GM15510 (cell line): ENCODE measurements around the gene CRACR2A.

ENCODE experiments used
- POLR2A ChIP-seq: IDR thresholded peaks from 3 replicates; pipeline ENCODE4 v1.6.1; 2011; ENCODE audit warnings: borderline replicate concordance; ENCODE audit not compliant: insufficient read length; ENCODE audit errors: extremely low read depth

CRACR2A gene

DNA sequence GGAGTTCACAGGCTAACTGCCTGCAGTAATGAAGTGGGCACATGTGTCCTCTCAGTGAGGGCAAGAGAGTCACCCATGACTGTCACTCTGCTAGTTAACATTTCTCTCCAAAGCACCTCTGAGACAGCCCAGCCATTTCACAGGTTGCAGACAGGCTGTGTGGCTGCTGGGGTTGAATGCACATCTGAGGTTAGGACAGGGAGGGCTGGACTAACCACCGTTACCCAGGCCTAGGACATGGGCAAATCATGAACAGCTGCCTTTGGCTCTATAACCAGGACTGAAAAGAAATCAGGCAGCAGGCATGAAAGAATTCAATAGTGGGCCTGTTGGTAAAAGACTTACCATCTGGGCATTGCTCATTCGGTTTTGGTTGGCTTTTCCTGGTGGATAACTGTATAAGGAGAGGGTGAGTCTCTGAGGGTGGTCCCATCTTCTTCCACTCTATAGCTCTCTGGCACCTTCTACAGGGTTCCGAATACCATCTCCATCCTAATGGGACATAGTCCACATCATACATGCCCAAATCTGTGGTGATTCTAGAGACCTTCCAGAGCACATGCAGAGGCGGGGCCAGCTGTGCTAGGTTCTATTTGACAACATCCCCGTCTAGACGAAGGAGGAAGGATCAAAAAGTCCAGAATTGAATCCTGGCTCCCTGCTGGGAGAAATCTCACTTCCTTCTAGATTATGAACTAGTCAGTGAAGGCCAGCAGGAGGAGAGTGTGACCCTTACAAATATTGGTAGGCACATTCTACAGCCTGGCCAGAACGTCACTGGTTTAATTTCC, 10.8 kb downstream of the CRACR2A start:
- TF ChIP-seq POLR2A: no peak

DNA sequence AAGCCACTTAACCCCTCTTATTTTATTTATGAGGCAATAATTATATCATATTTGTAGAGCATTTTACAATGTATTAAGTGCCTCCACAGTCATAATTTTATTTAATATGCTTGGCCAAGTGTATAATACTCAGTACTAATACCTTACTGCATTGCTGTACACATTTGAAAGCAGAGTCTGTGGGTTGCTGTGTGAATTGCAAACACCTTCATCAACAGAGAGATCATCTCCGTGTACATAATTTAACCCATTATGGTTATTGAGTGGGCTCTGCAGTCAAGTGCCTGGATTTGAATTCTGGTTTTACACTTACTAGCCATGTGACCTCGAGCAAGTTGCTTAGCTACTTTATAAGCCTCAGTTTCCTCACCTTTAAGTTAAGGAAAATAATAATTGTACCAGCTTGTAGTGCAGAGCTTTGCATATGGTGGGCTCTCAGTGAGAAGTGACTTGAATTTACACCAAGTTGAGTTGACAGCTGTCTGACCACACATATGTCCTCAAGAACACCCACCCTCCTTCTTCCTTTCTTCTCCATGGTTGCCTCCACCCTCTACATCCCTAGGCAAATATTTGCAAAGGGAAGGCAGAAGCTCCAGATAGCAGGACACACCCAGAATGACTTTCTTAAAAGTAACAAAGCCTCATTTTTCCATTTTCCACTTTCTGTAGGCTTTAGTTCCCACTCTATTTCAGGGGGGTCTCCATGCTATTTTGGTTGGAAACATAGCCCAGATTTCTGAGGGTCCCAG, 12.3 kb downstream of the CRACR2A start:
- TF ChIP-seq POLR2A: no peak

DNA sequence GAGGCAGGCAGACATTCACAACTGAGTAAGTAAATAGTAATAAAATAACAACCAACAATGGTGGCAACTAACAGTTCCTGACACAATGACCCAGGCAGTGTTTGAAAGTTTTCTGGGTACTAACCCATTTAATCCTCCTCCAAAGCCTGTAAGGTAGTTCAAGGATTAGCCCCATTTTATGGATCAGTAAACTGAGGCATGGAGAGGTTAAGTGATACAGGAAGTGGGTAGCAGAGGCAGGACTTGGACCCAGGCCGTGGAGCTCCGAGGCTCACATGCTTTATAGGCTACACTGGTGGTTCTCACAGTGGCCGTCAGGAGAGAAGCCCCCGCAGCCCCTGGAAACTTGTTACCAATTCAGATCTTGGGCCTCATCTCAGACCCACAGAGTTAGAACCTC, 17.5 kb downstream of the CRACR2A start:
- no peak for TF ChIP-seq POLR2A

DNA sequence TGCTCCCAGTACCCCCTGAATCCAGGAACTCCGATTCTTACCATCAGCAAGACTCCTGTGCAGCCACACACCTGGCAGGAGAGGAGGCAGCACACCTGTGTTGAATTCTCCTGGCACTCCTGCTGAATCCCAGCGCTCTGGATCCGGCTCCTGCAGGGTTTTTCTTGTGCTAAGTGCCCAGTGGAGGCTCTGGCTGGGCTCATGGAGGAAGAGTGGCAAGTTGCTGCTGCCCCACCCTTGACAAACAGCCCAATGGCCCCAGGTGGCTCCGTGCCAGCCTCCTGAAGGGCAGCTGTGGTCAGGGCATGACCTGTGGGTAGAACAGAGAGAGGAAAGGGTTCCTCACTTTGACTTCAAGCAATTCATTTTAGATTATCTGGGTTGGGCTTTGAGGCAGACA, 20.0 kb downstream of the CRACR2A start:
- no peak for TF ChIP-seq POLR2A

GRCh38 chr12:3730111-3730510, 22.8 kb downstream of the CRACR2A start:
- TF ChIP-seq POLR2A: no peak

DNA sequence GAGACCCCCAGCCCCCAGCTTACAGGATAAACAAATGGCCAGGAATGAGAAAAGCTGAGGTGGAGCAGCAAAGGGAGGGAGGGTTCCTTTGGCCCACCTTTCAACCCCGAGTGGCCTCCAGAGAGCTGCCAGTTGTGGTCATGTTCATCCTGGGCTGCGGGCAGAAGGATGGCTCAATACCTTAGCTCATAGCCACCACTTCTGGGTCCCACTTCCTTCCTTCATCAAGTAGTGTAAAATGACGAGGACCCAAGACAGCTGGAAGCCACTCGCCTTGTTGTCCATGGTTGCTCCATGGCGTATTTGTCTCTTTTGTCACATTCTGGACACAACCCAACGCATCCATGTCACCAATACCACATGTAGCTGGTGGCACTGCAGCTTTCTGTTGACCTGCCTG, 24.2 kb downstream of the CRACR2A start:
- TF ChIP-seq POLR2A: no peak

GRCh38 chr12:3727877-3728632, 24.9 kb downstream of the CRACR2A start:
- no peak for TF ChIP-seq POLR2A

DNA sequence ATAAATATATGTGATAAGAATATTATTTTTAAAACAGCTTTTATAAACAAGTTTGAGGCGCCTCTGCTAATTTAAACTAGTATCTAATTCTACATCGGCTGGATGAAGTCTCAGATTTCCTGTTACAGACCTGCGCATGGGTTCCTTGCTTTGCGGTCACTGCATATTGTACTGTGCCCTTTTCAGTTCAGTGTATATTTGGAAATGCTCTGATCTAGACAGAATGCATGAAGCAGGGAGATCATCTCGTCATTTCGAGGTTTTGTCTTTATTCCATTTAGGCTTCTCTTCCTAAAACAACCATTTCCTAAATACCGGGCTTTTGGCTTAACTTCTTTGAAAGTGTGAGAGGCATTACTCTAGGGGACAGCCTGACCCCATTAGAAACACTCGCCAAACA, 25.6 kb downstream of the CRACR2A start:
- TF ChIP-seq POLR2A: no peak

DNA sequence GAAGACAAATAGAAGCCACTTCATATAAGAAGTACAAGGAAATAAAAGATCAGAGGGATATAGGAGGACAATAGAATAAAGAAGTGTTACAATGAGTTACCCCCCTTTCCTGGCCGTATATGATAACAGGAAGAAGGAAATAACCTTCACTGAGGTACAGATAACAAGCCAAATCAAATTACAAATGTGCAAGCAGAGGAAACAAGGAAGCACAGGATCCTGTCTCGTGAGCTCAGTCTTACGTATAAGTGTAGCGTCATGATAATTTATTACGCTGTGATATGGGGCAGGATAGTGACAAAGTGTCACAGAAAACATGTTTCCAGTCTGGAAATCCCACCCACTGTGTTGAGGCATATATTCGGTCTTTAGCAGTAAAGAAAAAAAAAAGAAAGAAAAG, 26.5 kb downstream of the CRACR2A start:
- no peak for TF ChIP-seq POLR2A

DNA sequence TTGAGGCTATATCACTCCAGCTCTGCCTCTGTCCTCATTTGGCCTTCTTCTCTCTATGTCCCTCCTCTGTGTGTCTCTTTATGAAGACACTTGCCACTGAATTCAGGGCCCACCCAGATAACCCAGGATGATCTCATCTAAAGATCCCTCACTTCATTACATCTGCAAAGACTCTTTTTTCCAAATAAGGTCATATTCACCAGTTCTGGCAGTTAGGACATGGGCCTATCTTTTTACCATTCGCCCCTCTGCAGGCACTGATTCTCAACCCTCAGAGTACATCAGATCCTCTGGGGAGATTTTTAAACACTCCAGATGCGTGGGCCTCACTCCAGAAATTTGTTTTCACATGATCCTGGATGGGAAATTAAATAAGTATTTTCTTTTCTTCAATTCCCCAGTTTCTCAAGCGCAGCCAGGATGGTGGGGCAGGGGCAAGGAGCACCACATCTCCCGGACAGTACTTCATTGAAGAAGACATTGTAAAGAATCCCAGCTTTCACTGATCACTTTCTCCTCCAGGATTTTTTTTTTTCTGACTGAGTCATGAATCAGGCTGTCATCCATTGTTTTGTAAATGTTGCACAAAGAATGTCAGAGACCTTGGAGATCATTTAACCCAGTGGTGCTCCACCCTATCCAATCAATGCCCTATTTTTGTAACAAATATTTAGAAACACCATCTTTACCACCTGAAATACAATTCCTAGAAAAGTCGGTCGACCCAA, 27.4 kb downstream of the CRACR2A start:
- no peak for TF ChIP-seq POLR2A

- no peak for TF ChIP-seq POLR2A
Measured at GRCh38 chr12:3723916-3724805, 28.7 kb downstream of the CRACR2A start.

DNA sequence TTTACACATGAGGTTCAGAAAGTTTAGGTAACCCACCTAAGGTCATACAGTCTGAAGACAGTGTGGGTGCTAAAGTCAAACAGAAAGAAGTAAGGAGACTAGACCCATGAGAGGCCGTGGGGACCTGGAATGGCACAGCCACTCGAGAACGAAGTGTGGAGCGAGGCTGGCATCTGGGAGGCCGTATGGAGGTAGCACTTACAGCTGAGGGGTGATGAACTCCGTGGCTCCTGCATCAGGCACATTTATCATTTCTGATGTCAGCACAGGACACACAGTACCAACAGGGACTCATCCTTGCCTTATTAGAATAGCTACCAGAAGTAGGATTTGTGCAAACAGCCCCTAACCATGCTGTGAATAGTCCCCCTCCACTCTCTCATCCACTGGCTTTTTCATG, 30.5 kb downstream of the CRACR2A start:
- no peak for TF ChIP-seq POLR2A

DNA sequence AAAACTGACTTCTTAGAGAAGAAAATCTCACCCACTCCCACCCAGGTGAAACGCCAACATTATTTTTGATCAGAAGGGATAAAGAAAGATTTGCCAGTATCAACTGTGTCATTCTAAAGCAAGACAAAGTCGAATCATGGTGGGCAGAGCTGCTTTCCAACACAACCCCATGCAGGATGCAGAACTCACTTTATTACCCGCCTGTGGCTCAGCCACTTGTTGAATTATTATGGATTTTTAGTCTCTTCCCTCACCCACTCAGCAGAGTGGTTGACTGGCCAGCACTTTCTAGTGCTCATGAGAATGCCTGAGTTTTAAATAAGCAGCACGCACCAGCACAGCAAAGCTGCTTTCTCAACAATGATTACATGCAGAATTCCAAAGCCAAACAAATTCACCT, 32.1 kb downstream of the CRACR2A start:
- TF ChIP-seq POLR2A: no peak

- no peak for TF ChIP-seq POLR2A
Measured at GRCh38 chr12:3718100-3718499, 34.8 kb downstream of the CRACR2A start.
